GM12878 (cell line): ENCODE results near the gene CRB2. TPM values are rescaled to one million over a fixed set of nuclear protein-coding genes. Genes with fewer than 3 reads are reported as not detected.

ENCODE experiments used
- ATAC-seq: fragments of 200-7000 bp; cut with Tn5 transposase; 3 replicates; pipeline ENCODE4 v1.9.1; 2020; ENCODE audit warnings: mild to moderate bottlenecking, moderate library complexity
- BruUV-seq: library from RNA; stranded (reverse); fragments of 400-500 nt; replicated peaks from 2 replicates; lab custom pipeline; 2021; lab: Mats Ljungman, UMichigan
- CTCF ChIA-PET: fragments of 300-600 bp; sonication (Branson Sonifier 250); formaldehyde crosslinking; extraction: SDS; loops from one replicate; lab custom pipeline; 2021; ENCODE audit warnings: inconsistent platforms; lab: Yijun Ruan, JAX
- POLR2A ChIA-PET: fragments of 350-600 bp; formaldehyde crosslinking; extraction: SDS; loops from one replicate; lab custom pipeline; 2021; ENCODE audit warnings: inconsistent platforms; lab: Charles Lee
- RAD21 ChIA-PET: fragments of 300-600 bp; sonication (Branson Sonifier 250); formaldehyde crosslinking; loops from one replicate; lab custom pipeline; 2023; ENCODE audit warnings: antibody characterized with exemption; ENCODE audit not compliant: unreplicated experiment; lab: Charles Lee
- SMC1A ChIA-PET: fragments of 300-600 bp; sonication (Branson Sonifier 250); formaldehyde crosslinking; loops from one replicate; lab custom pipeline; 2023; ENCODE audit not compliant: unreplicated experiment, uncharacterized antibody; lab: Charles Lee
- DNase-seq: peaks from one replicate; pipeline ENCODE4 v3.0.0-alpha.2; 2011; ENCODE audit warnings: low read depth, low spot score
- FAIRE-seq: peaks from 3 replicates; lab custom pipeline; 2011; peaks lifted over from hg19 to GRCh38; lab: Jason Lieb, UNC
- H2AFZ ChIP-seq: 2 replicates; pipeline ENCODE4 v1.6.0; 2011; ENCODE audit warnings: low read depth, low read length, control low read depth; ENCODE audit not compliant: control insufficient read depth
- H3K27ac ChIP-seq: 2 replicates; pipeline ENCODE4 v1.5.1; 2011; ENCODE audit warnings: control low read depth; ENCODE audit not compliant: control insufficient read depth, insufficient read depth
- H3K27me3 ChIP-seq, 2 experiments: replicated peaks in 1 of 2; 2 replicates each; pipeline versions ENCODE4 v1.6.0 to v1.6.1; 2011; ENCODE audit warnings: low read length in 1 of 2; ENCODE audit not compliant: control insufficient read depth in 2 of 2, insufficient read depth in 2 of 2
- H3K36me3 ChIP-seq, 2 experiments: 2 replicates each; pipeline ENCODE4 v1.5.1; 2011; ENCODE audit warnings: low read length in 1 of 2; ENCODE audit not compliant: control insufficient read depth in 2 of 2, insufficient read depth in 2 of 2
- H3K4me1 ChIP-seq: 2 replicates; pipeline ENCODE4 v1.6.1; 2011; ENCODE audit warnings: mild to moderate bottlenecking, low read length, moderate library complexity, mixed read lengths; ENCODE audit not compliant: control insufficient read depth, insufficient read depth
- H3K4me2 ChIP-seq: 2 replicates; pipeline ENCODE4 v1.6.0; 2011; ENCODE audit warnings: control low read depth; ENCODE audit not compliant: control insufficient read depth, insufficient read depth
- H3K4me3 ChIP-seq: fragments of 200-600 bp; sonication (generic); 2 replicates; pipeline ENCODE4 v1.5.1; 2016
- H3K79me2 ChIP-seq: 2 replicates; pipeline ENCODE4 v1.6.0; 2011; ENCODE audit warnings: low read length; ENCODE audit not compliant: control insufficient read depth, insufficient read depth
- H3K9ac ChIP-seq: 2 replicates; pipeline ENCODE4 v1.8.0; 2011; ENCODE audit warnings: low read length, control low read depth, mixed read lengths; ENCODE audit not compliant: control insufficient read depth, insufficient read depth
- H3K9me3 ChIP-seq: replicated peaks from 3 replicates; pipeline ENCODE4 v1.5.1; 2011; ENCODE audit warnings: mild to moderate bottlenecking, low read length; ENCODE audit not compliant: control insufficient read depth, insufficient read depth
- H4K20me1 ChIP-seq: 2 replicates; pipeline ENCODE4 v1.6.0; 2011; ENCODE audit not compliant: control insufficient read depth, insufficient read depth
- BCL11A ChIP-seq: IDR thresholded peaks from 2 replicates; pipeline ENCODE4 v1.6.1; 2011; ENCODE audit warnings: low read depth, low read length
- BMI1 ChIP-seq: fragments of 450-650 bp; IDR thresholded peaks from 2 replicates; pipeline ENCODE4 v1.6.1; 2016; ENCODE audit warnings: mild to moderate bottlenecking, moderate library complexity, borderline replicate concordance
- CBX5 ChIP-seq: sonication (generic); IDR thresholded peaks from 2 replicates; pipeline ENCODE4 v1.6.1; 2016; ENCODE audit warnings: low read depth, moderate library complexity, mild to moderate bottlenecking, inconsistent platforms
- FOS ChIP-seq: IDR thresholded peaks from 3 replicates; pipeline ENCODE4 v1.6.1; 2011; ENCODE audit warnings: borderline replicate concordance; ENCODE audit not compliant: insufficient read length; ENCODE audit errors: extremely low read depth
- HDAC6 ChIP-seq: fragments of 200-600 bp; sonication (generic); IDR thresholded peaks from one replicate; pipeline ENCODE4 v1.8.0; 2017; ENCODE audit warnings: antibody characterized with exemption; ENCODE audit not compliant: unreplicated experiment
- KAT2A ChIP-seq: conservative IDR thresholded peaks from 2 replicates; pipeline ENCODE4 v1.6.1; 2011; ENCODE audit warnings: low read depth, low read length; ENCODE audit not compliant: control insufficient read depth
- NRF1 ChIP-seq: conservative IDR thresholded peaks from 2 replicates; pipeline ENCODE4 v1.6.1; 2011; ENCODE audit warnings: mild to moderate bottlenecking, low read depth, low read length, improper control_type of control experiment
- POLR2A ChIP-seq: IDR thresholded peaks from 2 replicates; pipeline ENCODE4 v1.6.1; 2011; ENCODE audit warnings: low read depth, mild to moderate bottlenecking, low read length
- SMARCA5 ChIP-seq: fragments of 450-650 bp; IDR thresholded peaks from 2 replicates; pipeline ENCODE4 v1.6.1; 2017; ENCODE audit warnings: mild to moderate bottlenecking
- TCF7 ChIP-seq: IDR thresholded peaks from 2 replicates; pipeline ENCODE4 v1.6.1; 2014; ENCODE audit warnings: antibody characterized with exemption, borderline replicate concordance
- ZNF207 ChIP-seq: fragments of 450-650 bp; IDR thresholded peaks from 2 replicates; pipeline ENCODE4 v1.6.1; 2014; ENCODE audit warnings: antibody characterized with exemption, mild to moderate bottlenecking, borderline replicate concordance
- ZNF687 ChIP-seq: fragments of 450-650 bp; IDR thresholded peaks from 2 replicates; pipeline ENCODE4 v1.6.1; 2017; ENCODE audit warnings: mild to moderate bottlenecking, moderate library complexity
- WGBS: methylation state at CpG from one replicate; pipeline ENCODE4 v1.1.6; 2016; ENCODE audit warnings: low lambda C conversion rate; ENCODE audit not compliant: insufficient replicate concordance, insufficient coverage; ENCODE audit errors: missing lambda C conversion rate; 5-methylcytosine and 5-hydroxymethylcytosine counted together
- in situ Hi-C: fragments of 300-500 bp; cut with MboI; formaldehyde crosslinking; loops from 9 replicates; pipeline ENCODE4 v1.14.3; 2018; ENCODE audit warnings: mixed read lengths
- intact Hi-C: fragments of 100-400 bp; cut with micrococcal nuclease; formaldehyde crosslinking; loops from one replicate; pipeline ENCODE4 v1.14.2; 2022; ENCODE audit not compliant: unreplicated experiment
- polyA plus RNA-seq, 11 experiments: library from polyadenylated mRNA; depleted of rRNA in 4 of 11; unstranded in 6 of 11; stranded (reverse) in 5 of 11; fragments of >200 nt; fragmentation: Nextera tagmentation in 4 of 11; fragmentation: Illumina TruSeq in 1 of 11; extraction: Ambion mirVana in 4 of 11; extraction: Trizol in 1 of 11; gene quantifications; 1 replicate in 1 of 11; 2 replicates in 10 of 11; pipeline versions ENCODE4 v1.2.1 to v1.2.3, GENCODE V29; 2011 to 2016; ENCODE audit warnings: inconsistent platforms in 2 of 11, missing spikeins in 2 of 11, low read depth in 1 of 11
- total RNA-seq, 4 experiments: library from RNA; depleted of rRNA in 3 of 4; stranded (reverse); fragments of >200 nt in 3 of 4; fragmentation: Illumina TruSeq in 1 of 4; extraction: Trizol in 1 of 4; gene quantifications; 2 replicates each; pipeline versions ENCODE4 v1.2.1 to v1.2.3, GENCODE V29; 2013 to 2021
- TF ChIP-seq, protein P1 (sequence below): IDR thresholded peaks from 2 replicates; pipeline ENCODE4 v1.6.1; 2011; ENCODE audit warnings: borderline replicate concordance, low read depth, mild to moderate bottlenecking, moderate library complexity, low read length; ENCODE audit not compliant: insufficient read depth, poor library complexity, severe bottlenecking
- TF ChIP-seq, protein P2 (sequence below): fragments of 450-650 bp; IDR thresholded peaks from 2 replicates; pipeline ENCODE4 v1.6.1; 2016; ENCODE audit warnings: mild to moderate bottlenecking, moderate library complexity, borderline replicate concordance

The CRB2 gene
- total and polyA plus RNA-seq, 10 of the 15 experiments (the other 5 are each of a cell fraction or from before 2014, with no cell fraction given), result 0.01 to 0.80 (median 0.23) TPM; not detected in 3

DNA sequence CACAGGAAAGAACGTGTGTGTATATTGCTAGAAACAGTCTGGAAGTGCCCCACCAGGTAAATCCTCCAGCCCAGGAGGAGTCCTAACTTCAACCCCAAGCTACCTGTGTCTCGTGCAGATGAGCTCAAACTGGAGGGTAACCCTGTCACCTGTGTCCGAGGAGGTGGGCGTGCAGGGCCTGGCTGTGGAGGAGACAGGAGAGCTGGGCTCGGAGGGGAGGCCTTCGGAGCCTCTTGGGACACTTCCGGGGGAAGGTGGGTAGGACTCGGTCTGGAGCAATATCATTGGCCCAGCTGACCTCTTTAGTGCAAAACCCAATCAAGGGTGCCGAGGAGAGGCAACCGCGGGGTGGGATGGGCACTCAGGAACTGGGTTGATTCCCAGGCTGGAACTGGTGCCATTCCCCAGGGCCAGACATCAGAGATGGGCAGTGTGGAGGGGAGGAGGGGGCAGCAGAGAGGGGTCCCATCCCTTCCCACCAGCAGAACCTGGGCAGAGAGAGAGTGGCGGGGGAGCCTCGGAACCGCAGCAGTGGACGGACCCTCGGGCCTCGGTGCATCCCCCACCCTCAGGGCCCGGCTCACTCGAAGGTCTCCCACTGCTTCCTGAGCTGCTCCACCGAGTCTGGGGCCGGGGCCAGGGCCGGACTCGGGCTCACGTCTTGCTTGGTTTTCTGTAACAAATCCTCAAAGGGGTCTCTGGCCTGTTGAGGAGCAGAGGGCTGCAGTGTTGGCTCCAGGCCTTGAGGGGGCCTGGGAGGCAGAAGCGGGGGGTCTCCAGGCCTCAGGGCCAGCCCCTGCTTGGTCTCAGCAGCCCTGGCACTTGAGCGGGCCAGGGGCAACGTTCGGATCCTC, 25.1 kb downstream of the CRB2 start:
- Histone ChIP-seq H3K79me2 (no peaks in the 10 kb centered on the region), H3K27me3 (no peaks in the 10 kb centered on the region), H3K9ac (no peak overlapping the region), H3K4me1 (no peaks in the 10 kb centered on the region), H3K36me3 (no peaks in the 10 kb centered on the region; a peak in 1 of 4 replicates), H3K4me2 (no peak overlapping the region), H3K4me3 (no peak overlapping the region), H4K20me1 (no peaks in the 10 kb centered on the region), H3K9me3 (no peaks in the 10 kb centered on the region), H3K27ac (no peak overlapping the region), H2AFZ (no peak overlapping the region)
- FAIRE-seq (no peak), ATAC-seq (no peak), DNase-seq (no peak)
- POLR2A ChIA-PET, result no interaction called here
- in situ Hi-C loops (no loop called here), intact Hi-C loops (no loop called here)
- WGBS, result 76% methylated on average over 20 of the region's 28 CpGs
- CTCF ChIA-PET, result interaction anchor here (0.5 to 1.0 kb wide), 2 partner anchors 26 to 367 kb away, joined by 3 to 4 read pairs; no protein-coding TSS in a partner anchor
- no TSS peak for BruUV-seq
- SMC1A ChIA-PET, result interaction anchor here (1.0 to 1.2 kb wide), 2 partner anchors 26 to 31 kb away, joined by 3 to 4 read pairs; no protein-coding TSS in a partner anchor
- RAD21 ChIA-PET, result interaction anchor here (1.1 kb wide), 1 partner anchor 26 kb away, joined by 3 read pairs; no protein-coding TSS in a partner anchor
- TF ChIP-seq POLR2A (no peak; the same call in 1 of the 2 replicates), HDAC6 (no peak), CBX5 (no peak), SMARCA5 (no peak), TCF7 (no peak), FOS (no peak), BCL11A (no peak), NRF1 (no peak), BMI1 (no peak), ZNF207 (no peak), ZNF687 (no peak), KAT2A (no peak)
- TF ChIP-seq, protein P1, sequence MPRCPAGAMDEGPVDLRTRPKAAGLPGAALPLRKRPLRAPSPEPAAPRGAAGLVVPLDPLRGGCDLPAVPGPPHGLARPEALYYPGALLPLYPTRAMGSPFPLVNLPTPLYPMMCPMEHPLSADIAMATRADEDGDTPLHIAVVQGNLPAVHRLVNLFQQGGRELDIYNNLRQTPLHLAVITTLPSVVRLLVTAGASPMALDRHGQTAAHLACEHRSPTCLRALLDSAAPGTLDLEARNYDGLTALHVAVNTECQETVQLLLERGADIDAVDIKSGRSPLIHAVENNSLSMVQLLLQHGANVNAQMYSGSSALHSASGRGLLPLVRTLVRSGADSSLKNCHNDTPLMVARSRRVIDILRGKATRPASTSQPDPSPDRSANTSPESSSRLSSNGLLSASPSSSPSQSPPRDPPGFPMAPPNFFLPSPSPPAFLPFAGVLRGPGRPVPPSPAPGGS, result no peak
- TF ChIP-seq, protein P2, sequence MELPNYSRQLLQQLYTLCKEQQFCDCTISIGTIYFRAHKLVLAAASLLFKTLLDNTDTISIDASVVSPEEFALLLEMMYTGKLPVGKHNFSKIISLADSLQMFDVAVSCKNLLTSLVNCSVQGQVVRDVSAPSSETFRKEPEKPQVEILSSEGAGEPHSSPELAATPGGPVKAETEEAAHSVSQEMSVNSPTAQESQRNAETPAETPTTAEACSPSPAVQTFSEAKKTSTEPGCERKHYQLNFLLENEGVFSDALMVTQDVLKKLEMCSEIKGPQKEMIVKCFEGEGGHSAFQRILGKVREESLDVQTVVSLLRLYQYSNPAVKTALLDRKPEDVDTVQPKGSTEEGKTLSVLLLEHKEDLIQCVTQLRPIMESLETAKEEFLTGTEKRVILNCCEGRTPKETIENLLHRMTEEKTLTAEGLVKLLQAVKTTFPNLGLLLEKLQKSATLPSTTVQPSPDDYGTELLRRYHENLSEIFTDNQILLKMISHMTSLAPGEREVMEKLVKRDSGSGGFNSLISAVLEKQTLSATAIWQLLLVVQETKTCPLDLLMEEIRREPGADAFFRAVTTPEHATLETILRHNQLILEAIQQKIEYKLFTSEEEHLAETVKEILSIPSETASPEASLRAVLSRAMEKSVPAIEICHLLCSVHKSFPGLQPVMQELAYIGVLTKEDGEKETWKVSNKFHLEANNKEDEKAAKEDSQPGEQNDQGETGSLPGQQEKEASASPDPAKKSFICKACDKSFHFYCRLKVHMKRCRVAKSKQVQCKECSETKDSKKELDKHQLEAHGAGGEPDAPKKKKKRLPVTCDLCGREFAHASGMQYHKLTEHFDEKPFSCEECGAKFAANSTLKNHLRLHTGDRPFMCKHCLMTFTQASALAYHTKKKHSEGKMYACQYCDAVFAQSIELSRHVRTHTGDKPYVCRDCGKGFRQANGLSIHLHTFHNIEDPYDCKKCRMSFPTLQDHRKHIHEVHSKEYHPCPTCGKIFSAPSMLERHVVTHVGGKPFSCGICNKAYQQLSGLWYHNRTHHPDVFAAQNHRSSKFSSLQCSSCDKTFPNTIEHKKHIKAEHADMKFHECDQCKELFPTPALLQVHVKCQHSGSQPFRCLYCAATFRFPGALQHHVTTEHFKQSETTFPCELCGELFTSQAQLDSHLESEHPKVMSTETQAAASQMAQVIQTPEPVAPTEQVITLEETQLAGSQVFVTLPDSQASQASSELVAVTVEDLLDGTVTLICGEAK, result no peak
